DOHH2 (cell line): ENCODE results near the gene FCRL1.

Source experiments
- H3F3A ChIP-seq: fragments of 200-600 bp; sonication (generic), shearing (Covaris generic); 2 replicates; pipeline ENCODE4 v1.6.0; 2016; ENCODE audit warnings: antibody characterized with exemption, mild to moderate bottlenecking; ENCODE audit not compliant: control insufficient read depth, insufficient read depth
- H3K27ac ChIP-seq: fragments of 200-600 bp; sonication (generic); 2 replicates; pipeline ENCODE4 v1.5.1; 2014; ENCODE audit warnings: low read depth, mild to moderate bottlenecking, low read length, moderate library complexity
- H3K27me3 ChIP-seq: fragments of 200-600 bp; sonication (generic); 2 replicates; pipeline ENCODE4 v1.6.1; 2014; ENCODE audit warnings: mild to moderate bottlenecking, low read length, mixed read lengths; ENCODE audit not compliant: control insufficient read depth
- H3K36me3 ChIP-seq: fragments of 200-600 bp; sonication (generic); 2 replicates; pipeline ENCODE4 v1.6.1; 2014; ENCODE audit warnings: mild to moderate bottlenecking, low read length, moderate library complexity, mixed read lengths; ENCODE audit not compliant: control insufficient read depth
- H3K4me1 ChIP-seq: fragments of 200-600 bp; sonication (generic); 2 replicates; pipeline ENCODE4 v1.6.1; 2014; ENCODE audit warnings: mild to moderate bottlenecking, low read length, mixed read lengths; ENCODE audit not compliant: control insufficient read depth
- H3K4me2 ChIP-seq: fragments of 200-600 bp; sonication (generic); 2 replicates; pipeline ENCODE4 v1.6.0; 2014; ENCODE audit warnings: mild to moderate bottlenecking, low read length, moderate library complexity
- H3K4me3 ChIP-seq: fragments of 200-600 bp; sonication (generic); 2 replicates; pipeline ENCODE4 v1.5.1; 2014; ENCODE audit warnings: mild to moderate bottlenecking, low read length, mixed read lengths
- H3K79me2 ChIP-seq: fragments of 200-600 bp; sonication (generic); 2 replicates; pipeline ENCODE4 v1.6.1; 2014; ENCODE audit warnings: mild to moderate bottlenecking, low read length, mixed read lengths; ENCODE audit not compliant: control insufficient read depth
- H3K9me2 ChIP-seq: fragments of 200-600 bp; sonication (generic); replicated peaks from 2 replicates; pipeline ENCODE4 v1.6.1; 2014; ENCODE audit warnings: mild to moderate bottlenecking, low read length, mixed read lengths; ENCODE audit not compliant: control insufficient read depth
- H3K9me3 ChIP-seq: fragments of 200-600 bp; sonication (generic); 2 replicates; pipeline ENCODE4 v1.6.1; 2014; ENCODE audit warnings: antibody characterized with exemption, low read length, mixed read lengths; ENCODE audit not compliant: control insufficient read depth, insufficient read depth
- H4K20me1 ChIP-seq: fragments of 200-600 bp; sonication (generic); 2 replicates; pipeline ENCODE4 v1.6.0; 2014; ENCODE audit warnings: low read depth, mild to moderate bottlenecking, antibody characterized with exemption, low read length, moderate library complexity; ENCODE audit not compliant: control insufficient read depth, insufficient read depth
- CTCF ChIP-seq: fragments of 200-600 bp; sonication (generic); IDR thresholded peaks from one replicate; pipeline ENCODE4 v1.5.1; 2014; ENCODE audit warnings: antibody characterized with exemption, mild to moderate bottlenecking, low read depth, low read length; ENCODE audit not compliant: poor library complexity, severe bottlenecking
- EZH2phosphoT487 ChIP-seq: fragments of 200-600 bp; sonication (generic); IDR thresholded peaks from 2 replicates; pipeline ENCODE4 v1.6.1; 2017; ENCODE audit warnings: borderline replicate concordance, mild to moderate bottlenecking, antibody characterized with exemption, low read length, moderate library complexity, mixed read lengths

The FCRL1 gene

GRCh38 chr1:157782931-157783330, 37.0 kb downstream of the FCRL1 start:
- TF ChIP-seq CTCF (no peak), EZH2phosphoT487 (no peak)
- peaks cover 100% of the 10 kb centered on the region for H3K4me1 ChIP-seq

DNA sequence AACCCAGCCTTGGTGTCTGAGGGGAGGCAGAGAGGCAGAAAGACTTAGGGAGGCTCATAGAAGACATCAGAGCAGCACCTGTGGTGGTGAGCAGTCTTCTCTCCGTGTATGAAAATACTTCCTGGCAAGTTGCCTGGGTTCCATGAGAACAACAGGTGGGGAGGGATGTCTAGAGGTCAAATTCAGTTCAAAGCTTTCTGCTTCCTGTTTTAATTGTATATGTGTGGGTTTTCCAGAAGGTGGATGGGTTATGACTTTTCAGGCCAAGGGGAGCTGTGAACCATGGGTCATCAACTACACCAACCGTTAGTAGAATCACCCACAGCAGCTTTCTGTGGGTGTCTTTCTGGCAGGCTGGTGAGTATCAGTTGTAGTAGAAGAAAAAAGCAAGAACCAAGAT, 38.9 kb downstream of the FCRL1 start:
- Histone ChIP-seq H3F3A (peaks cover 39% of the 10 kb centered on the region), H3K36me3 (no peaks in the 10 kb centered on the region), H3K9me3 (no peaks in the 10 kb centered on the region), H3K79me2 (no peaks in the 10 kb centered on the region), H3K27me3 (no peaks in the 10 kb centered on the region), H3K4me1 (peaks cover 100% of the 10 kb centered on the region), H4K20me1 (no peaks in the 10 kb centered on the region), H3K27ac (peak overlapping the region; percentile 85), H3K9me2 (no peaks in the 10 kb centered on the region), H3K4me2 (peak overlapping the region; percentile 57), H3K4me3 (peak overlapping the region; percentile 41)
- TF ChIP-seq EZH2phosphoT487 (no peak), CTCF (no peak)

More at GRCh38 chr1:157782931-157783330, 37.0 kb downstream of the FCRL1 start:
- H3K79me2 ChIP-seq = no peaks in the 10 kb centered on the region
- no peaks in the 10 kb centered on the region for H3K9me2 ChIP-seq
- H3F3A ChIP-seq = peaks cover 39% of the 10 kb centered on the region
- peak overlapping the region; percentile 57 for H3K4me2 ChIP-seq
- no peaks in the 10 kb centered on the region for H3K27me3 ChIP-seq
- H4K20me1 ChIP-seq = no peaks in the 10 kb centered on the region
- H3K27ac ChIP-seq = peak overlapping the region; percentile 85
- no peaks in the 10 kb centered on the region for H3K36me3 ChIP-seq
- no peaks in the 10 kb centered on the region for H3K9me3 ChIP-seq
- H3K4me3 ChIP-seq = peak overlapping the region; percentile 44

- H3K4me2 ChIP-seq = peak within 1 kb of the TSS; percentile 81
Measured at GRCh38 chr1:157776971-157777391, 42.9 kb downstream of the FCRL1 start, which contains the start of gene FCRL2. Gene FCRL2, minus strand, starts transcription at chr1:157777132. Its CDS starts 59 bp downstream, at chr1:157777073.

More at GRCh38 chr1:157776971-157777391, 42.9 kb downstream of the FCRL1 start, which contains the start of gene FCRL2:
- Histone ChIP-seq H3K4me1 (peaks cover 100% of the 10 kb centered on the region), H3K36me3 (no peaks in the 10 kb centered on the region), H3K9me2 (no peaks in the 10 kb centered on the region), H4K20me1 (no peaks in the 10 kb centered on the region), H3K27ac (peak within 1 kb of the TSS; percentile 81), H3K27me3 (no peaks in the 10 kb centered on the region), H3F3A (peaks cover 21% of the 10 kb centered on the region), H3K79me2 (no peaks in the 10 kb centered on the region), H3K4me3 (peak within 1 kb of the TSS; percentile 64), H3K9me3 (no peaks in the 10 kb centered on the region)
- no peak for TF ChIP-seq EZH2phosphoT487
- no peak for TF ChIP-seq CTCF
